Measurements from ENCODE around the gene PTPA.

DNA sequence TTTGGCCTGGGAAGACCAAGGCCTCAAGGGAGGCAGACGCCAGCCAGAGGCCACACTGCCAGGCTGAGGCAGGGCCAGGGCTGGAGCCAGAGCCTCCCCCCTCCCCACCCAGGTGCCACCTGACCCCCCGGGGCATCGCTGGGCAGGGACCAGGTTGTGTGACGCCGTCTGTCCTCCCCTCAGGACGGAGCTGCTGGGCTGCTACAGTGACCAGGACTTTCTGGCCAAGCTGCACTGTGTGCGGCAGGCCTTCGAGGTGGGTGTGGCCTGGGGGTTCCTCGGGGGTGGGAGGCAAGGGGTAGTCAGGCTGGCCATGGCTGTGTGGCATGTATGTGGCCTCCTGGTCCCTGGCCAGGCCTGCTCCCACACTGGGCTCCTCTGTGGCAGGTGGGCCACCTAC, 48.2 kb upstream of the PTPA start:
- no peak for TF ChIP-seq POLR2A (IDR thresholded peaks at IDR 0.05; ENCODE audit: low read length)
- TF ChIP-seq GATA1 (IDR thresholded peaks at IDR 0.05; ENCODE audit: low read depth, low read length), result no peak
